ENCODE measurements around the gene DMRT2. TPM values are rescaled to one million over a fixed set of nuclear protein-coding genes. Genes with fewer than 3 reads are reported as not detected.

Gene DMRT2
- total RNA-seq, 1 experiment from 2014 or later, result not detected

DNA sequence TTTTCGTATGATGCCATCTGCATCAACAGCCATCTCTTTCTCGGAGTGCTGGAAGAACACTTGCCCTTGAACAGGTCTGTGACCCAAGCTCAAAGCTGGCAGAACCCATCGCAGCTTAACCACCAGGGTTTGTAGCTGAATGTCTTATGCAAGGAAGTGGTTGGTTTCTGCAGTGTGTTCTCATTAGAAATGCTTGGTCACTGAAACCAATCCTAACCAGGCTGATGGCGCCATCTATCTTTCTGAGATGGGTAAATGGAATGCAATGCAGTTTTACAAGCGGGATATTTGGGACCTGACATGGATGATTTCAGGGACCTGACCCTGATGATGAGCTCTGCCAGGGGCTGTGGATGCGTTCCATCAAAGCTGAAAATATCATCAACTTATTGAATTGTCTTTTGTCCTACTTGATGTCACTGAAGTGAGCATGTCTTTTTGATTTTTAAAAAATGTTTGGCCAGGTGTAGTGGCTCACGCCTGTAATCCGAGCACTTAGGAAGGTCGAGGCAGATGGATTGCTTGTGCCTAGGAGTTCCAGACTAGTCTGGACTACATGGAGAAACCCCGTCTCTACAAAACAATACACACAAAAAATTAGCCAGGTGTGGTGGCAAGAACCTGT is 45.0 kb upstream of the DMRT2 start:
- POLR2A ChIA-PET (ENCODE audit: unreplicated experiment), result no interaction called here
- H3K36me3 ChIP-seq (ENCODE audit: low read depth, low read length), result no peaks in the 10 kb centered on the region
- CTCF ChIA-PET, result interaction anchor here (0.7 to 1.2 kb wide), 2 partner anchors 112 to 116 kb away, joined by 3 to 9 read pairs; no protein-coding TSS in a partner anchor

DNA sequence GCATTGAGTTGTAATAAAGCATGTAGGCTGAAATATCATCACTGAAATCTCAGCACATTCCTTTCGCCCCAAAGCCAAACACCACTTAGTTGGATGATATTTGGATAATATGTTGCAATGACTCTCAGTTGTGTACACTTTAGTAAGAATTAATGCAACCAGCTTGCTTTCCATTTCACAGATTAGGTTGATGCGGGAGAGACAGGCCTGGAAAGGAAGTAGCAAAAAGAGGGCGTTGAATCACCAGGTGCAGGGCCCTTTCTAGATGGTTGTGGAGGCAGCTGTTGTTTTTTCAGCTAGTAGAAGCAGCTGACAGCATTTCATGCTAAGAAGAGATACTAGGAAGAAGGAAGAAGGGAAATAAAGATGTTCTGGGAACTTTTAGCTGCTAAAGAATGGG is 42.8 kb upstream of the DMRT2 start:
- Histone ChIP-seq H3K36me3 (ENCODE audit: low read depth, low read length) (no peaks in the 10 kb centered on the region), H3K79me2 (ENCODE audit: low read length) (no peaks in the 10 kb centered on the region), H3K4me2 (ENCODE audit: low read length) (no peak overlapping the region), H3K4me1 (ENCODE audit: insufficient read depth, low read length) (no peaks in the 10 kb centered on the region), H3K27ac (ENCODE audit: low read length) (no peak overlapping the region), H3K9me3 (ENCODE audit: low read length) (no peaks in the 10 kb centered on the region), H3K9me2 (replicated peaks; ENCODE audit: low read length) (no peaks in the 10 kb centered on the region), H3F3A (ENCODE audit: low read length, unreplicated experiment) (no peaks in the 10 kb centered on the region), H4K20me1 (ENCODE audit: low read length) (no peaks in the 10 kb centered on the region), H3K4me3 (ENCODE audit: low read length) (no peak overlapping the region), H2AFZ (ENCODE audit: low read length) (no peak overlapping the region), H3K27me3 (ENCODE audit: low read length) (no peaks in the 10 kb centered on the region), H3K9ac (ENCODE audit: low read length) (no peak overlapping the region)
- intact Hi-C loops (cut with micrococcal nuclease), result loop anchor here (5.0 to 10.0 kb wide), 3 partner anchors 193 to 660 kb away; no protein-coding TSS in a partner anchor
- CTCF ChIA-PET, result interaction anchor here (0.6 kb wide), 1 partner anchor 142 kb away, joined by 3 read pairs; no protein-coding TSS in a partner anchor
- TF ChIP-seq EZH2 (IDR thresholded peaks at IDR 0.05; ENCODE audit: low read length, unreplicated experiment) (no peak), EZH2phosphoT487 (IDR thresholded peaks at IDR 0.05; ENCODE audit: borderline replicate concordance, low read length) (no peak)
- TF ChIP-seq, protein P1, sequence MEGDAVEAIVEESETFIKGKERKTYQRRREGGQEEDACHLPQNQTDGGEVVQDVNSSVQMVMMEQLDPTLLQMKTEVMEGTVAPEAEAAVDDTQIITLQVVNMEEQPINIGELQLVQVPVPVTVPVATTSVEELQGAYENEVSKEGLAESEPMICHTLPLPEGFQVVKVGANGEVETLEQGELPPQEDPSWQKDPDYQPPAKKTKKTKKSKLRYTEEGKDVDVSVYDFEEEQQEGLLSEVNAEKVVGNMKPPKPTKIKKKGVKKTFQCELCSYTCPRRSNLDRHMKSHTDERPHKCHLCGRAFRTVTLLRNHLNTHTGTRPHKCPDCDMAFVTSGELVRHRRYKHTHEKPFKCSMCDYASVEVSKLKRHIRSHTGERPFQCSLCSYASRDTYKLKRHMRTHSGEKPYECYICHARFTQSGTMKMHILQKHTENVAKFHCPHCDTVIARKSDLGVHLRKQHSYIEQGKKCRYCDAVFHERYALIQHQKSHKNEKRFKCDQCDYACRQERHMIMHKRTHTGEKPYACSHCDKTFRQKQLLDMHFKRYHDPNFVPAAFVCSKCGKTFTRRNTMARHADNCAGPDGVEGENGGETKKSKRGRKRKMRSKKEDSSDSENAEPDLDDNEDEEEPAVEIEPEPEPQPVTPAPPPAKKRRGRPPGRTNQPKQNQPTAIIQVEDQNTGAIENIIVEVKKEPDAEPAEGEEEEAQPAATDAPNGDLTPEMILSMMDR (conservative IDR thresholded peaks at IDR 0.05; ENCODE audit: low read depth, low read length), result no peak
- no peak for DNase-seq
- ATAC-seq, result no peak
- POLR2A ChIA-PET (ENCODE audit: unreplicated experiment), result no interaction called here
- no TSS peak for BruUV-seq (replicated peaks)

More for the DNA sequence above, 45.0 kb upstream of the DMRT2 start:
- Histone ChIP-seq H3K9ac (ENCODE audit: low read length) (no peak overlapping the region), H4K20me1 (ENCODE audit: low read length) (no peaks in the 10 kb centered on the region), H3K79me2 (ENCODE audit: low read length) (no peaks in the 10 kb centered on the region), H2AFZ (ENCODE audit: low read length) (peak overlapping the region; percentile 61), H3K27me3 (ENCODE audit: low read length) (no peaks in the 10 kb centered on the region), H3K4me3 (ENCODE audit: low read length) (no peak overlapping the region), H3F3A (ENCODE audit: low read length, unreplicated experiment) (no peaks in the 10 kb centered on the region), H3K9me2 (replicated peaks; ENCODE audit: low read length) (no peaks in the 10 kb centered on the region), H3K27ac (ENCODE audit: low read length) (no peak overlapping the region), H3K9me3 (ENCODE audit: low read length) (no peaks in the 10 kb centered on the region), H3K4me2 (ENCODE audit: low read length) (peak overlapping the region; percentile 48; the same call in 1 of the 2 replicates), H3K4me1 (ENCODE audit: insufficient read depth, low read length) (no peaks in the 10 kb centered on the region)
- intact Hi-C loops (cut with micrococcal nuclease), result loop anchor here (1.0 to 10.0 kb wide), 4 partner anchors 111 to 658 kb away; no protein-coding TSS in a partner anchor
- BruUV-seq (replicated peaks), result no TSS peak
- ATAC-seq (peak; percentile 70), DNase-seq (peak; percentile 72)
- TF ChIP-seq, protein P1 (conservative IDR thresholded peaks at IDR 0.05; ENCODE audit: low read depth, low read length), result peak; percentile 69
- no peak for TF ChIP-seq EZH2 (IDR thresholded peaks at IDR 0.05; ENCODE audit: low read length, unreplicated experiment)

DNA sequence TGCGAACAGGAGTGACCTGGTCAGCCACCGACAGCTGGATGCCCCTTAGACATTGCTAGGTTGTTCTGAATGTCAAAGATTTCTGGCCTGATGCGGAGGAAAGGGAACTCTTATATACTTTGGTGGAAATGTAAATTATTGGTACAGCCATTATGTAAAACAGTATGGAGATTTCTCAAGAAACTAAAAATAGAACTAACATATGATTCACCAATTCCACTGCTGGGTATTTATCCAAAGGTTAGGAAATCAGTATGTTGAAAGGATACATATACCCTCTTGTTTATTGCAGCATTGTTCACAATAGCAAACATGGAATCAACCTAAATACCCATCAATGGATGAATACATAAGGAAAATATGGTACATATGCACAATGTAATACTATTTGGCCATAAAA is 41.9 kb upstream of the DMRT2 start:
- POLR2A ChIA-PET (ENCODE audit: unreplicated experiment), result no interaction called here
- no peak for ATAC-seq
- Histone ChIP-seq H3K36me3 (ENCODE audit: low read depth, low read length) (no peaks in the 10 kb centered on the region), H3K9me3 (ENCODE audit: low read length) (no peaks in the 10 kb centered on the region), H3K79me2 (ENCODE audit: low read length) (no peaks in the 10 kb centered on the region), H3K4me1 (ENCODE audit: insufficient read depth, low read length) (no peaks in the 10 kb centered on the region), H3K4me3 (ENCODE audit: low read length) (no peak overlapping the region), H4K20me1 (ENCODE audit: low read length) (no peaks in the 10 kb centered on the region), H3K27ac (ENCODE audit: low read length) (no peak overlapping the region), H3K4me2 (ENCODE audit: low read length) (no peak overlapping the region), H3F3A (ENCODE audit: low read length, unreplicated experiment) (no peaks in the 10 kb centered on the region), H3K27me3 (ENCODE audit: low read length) (no peaks in the 10 kb centered on the region), H3K9ac (ENCODE audit: low read length) (no peak overlapping the region), H3K9me2 (replicated peaks; ENCODE audit: low read length) (no peaks in the 10 kb centered on the region), H2AFZ (ENCODE audit: low read length) (no peak overlapping the region)
- intact Hi-C loops (cut with micrococcal nuclease), result loop anchor here (5.0 to 10.0 kb wide), 3 partner anchors 193 to 661 kb away; no protein-coding TSS in a partner anchor
- CTCF ChIA-PET, result no interaction called here
- no TSS peak for BruUV-seq (replicated peaks)
- TF ChIP-seq, protein P1 (conservative IDR thresholded peaks at IDR 0.05; ENCODE audit: low read depth, low read length), result no peak
- DNase-seq, result no peak

All from PC-3 (cell line).